ENCODE results near the gene LRG1.
A peak's percentile ranks its signal among the peaks of the same experiment; 100 is the strongest.
"Not testable (repeated sequence)": the region's sequence is repeated elsewhere in the genome, so short reads cannot be mapped to it uniquely, and the experiment has no call there.

LRG1 gene

GRCh38 chr19:4553092-4553695 is 13.4 kb upstream of the LRG1 start:
- no peak for DNase-seq (ENCODE audit: extremely low read depth in 1 of 2, low read depth in 1 of 2)

DNA sequence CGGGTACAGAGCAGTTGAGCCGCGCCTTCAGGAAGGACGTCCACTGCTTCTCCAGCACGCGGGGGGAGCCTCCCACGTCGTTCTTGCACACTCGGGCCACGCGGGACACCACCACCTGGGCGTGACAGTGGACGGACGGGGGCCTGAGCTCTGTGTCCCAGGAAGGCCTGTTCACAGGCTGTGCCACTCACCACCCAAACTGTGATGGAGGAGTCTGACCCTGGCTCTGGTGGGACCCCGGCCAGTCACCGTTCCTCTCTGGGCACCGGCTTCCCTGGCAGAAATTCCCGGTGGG is 12.6 kb upstream of the LRG1 start:
- no peak for DNase-seq (ENCODE audit: extremely low read depth in 1 of 2, low read depth in 1 of 2)

GRCh38 chr19:4550479-4551050 is 10.7 kb upstream of the LRG1 start:
- no peak for DNase-seq (ENCODE audit: extremely low read depth in 1 of 2, low read depth in 1 of 2)

DNA sequence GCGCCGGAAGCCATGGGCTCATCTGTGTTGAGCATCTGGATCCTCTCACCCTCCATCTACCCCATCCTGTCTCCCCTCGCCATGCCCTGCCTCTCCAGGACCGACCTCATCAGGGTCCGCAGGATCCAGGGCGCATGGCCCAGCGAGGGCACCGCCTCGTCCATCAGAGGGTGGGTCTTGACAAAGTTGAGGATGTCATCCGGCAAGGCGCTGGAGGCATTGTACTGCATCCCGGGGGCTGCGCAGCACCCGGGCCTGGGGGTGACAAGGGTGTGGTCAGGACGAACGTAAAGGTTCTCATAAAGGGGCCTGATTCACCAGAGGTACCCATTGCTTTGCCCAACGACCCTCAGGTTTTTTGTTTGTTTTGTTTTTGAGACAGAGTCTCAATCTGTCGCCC is 10.2 kb upstream of the LRG1 start:
- DNase-seq (ENCODE audit: extremely low read depth in 1 of 2, low read depth in 1 of 2) = no peak

DNA sequence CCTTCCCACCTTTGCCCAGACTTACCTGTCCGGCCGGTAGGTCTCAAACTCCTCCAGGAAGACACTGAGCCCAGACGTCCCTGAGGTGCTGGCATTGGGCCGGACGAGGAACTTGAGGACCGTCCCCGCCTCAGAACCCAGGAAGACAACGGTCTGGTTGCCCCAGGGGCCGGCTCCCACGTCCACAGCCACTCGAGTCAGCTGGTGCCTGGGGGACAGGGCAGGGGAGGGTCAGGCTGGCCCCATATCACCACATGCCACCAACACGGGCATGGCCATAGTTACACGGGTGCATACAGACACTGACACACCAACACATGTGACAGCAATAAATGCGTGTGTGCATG is 8.4 kb upstream of the LRG1 start:
- no peak for DNase-seq (ENCODE audit: extremely low read depth in 1 of 2, low read depth in 1 of 2)

DNA sequence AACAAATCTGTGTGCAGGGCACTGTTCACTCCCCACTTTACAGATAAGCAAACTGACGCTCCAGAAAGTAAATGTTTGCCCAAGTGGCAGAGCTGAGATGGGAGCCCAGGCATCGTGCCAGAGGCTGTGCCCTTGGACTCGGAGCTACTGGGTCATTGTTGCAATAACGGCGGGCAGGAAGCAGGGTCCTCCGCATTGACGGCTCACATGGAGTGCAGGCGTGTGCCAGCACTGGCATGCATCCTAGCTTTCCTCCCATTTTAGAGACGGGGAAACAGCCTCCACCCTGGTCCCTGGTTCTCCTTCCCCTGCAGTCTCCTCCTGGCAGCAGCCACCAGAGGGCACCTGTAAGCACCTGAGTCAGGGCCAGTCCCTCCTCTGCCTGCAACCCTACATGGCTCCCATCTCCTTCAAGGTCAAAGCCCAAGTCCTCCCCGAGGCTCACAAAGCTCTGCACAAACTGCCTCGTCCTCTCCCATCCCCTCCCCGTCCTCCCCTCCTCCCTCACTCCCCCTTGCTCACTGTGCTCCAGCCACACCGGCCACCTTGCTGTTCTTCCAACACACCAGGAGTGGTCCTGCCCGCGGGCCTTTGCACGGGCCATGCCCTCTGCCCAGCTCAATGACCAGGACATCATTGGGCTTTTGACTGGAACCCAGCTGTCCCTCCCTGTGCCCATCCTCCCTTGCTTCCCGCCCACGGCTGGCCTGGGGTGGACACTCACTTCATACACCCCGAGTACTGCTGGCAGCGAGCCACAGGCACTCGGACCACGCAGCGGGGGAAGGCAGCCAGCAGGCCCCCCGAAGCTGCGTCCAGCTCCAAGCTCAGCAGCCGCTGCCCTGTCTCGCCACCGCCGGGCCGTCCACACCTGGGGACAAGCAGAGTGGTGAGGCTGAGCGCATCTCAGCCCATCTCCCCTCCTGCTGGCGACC is 7.7 kb upstream of the LRG1 start:
- no peak for DNase-seq (ENCODE audit: extremely low read depth in 1 of 2, low read depth in 1 of 2)

- DNase-seq (ENCODE audit: extremely low read depth in 1 of 2, low read depth in 1 of 2) = no peak
Measured at GRCh38 chr19:4543842-4544647, 4.2 kb upstream of the LRG1 start.

DNA sequence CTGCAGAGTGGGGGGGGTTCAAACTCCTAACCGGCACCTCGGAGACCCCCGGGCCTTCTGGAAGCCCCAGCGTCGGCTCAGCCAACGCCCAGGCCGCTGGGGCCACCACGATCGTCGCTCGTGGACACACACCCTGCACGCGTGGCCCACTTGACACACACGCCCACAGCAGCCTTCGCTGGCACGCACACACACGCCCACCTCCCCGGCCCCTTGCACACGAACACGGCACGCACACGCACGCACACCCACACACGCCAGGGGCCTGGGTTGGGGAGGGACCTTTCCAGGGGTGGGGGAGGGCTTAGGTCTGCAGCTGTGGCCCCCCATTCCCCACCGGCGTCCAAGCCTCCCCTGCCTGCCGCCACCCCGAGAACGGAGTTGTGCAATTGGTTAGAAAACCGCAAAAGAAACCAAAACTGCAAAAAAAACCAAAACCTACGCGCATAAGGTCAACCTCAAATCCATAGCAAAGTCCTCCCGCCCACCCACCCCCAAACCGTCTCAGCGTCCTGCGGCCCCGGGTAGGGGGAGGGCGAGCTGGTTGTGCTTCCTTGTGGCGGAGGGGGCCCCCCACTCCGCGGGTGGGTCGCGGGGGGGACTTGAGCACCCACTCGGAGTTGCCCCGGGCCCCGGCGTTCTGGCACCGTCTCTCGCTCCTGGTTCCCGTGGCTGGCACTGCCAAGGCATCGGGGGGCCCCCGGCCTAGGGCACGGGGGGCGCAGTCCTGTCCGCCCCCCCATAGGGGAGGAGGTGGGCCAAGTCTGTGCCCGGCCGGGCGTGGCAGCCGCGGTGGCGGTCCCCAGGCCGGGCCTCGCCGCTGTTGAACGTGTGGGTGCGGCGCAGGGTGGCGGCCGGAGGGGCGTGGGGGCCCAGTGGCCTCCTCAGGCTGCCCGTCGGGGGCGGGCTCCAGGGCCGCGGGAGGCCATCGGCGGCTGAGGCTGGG is 3.3 kb upstream of the LRG1 start:
- DNase-seq (ENCODE audit: extremely low read depth in 1 of 2, low read depth in 1 of 2) = no peak

DNA sequence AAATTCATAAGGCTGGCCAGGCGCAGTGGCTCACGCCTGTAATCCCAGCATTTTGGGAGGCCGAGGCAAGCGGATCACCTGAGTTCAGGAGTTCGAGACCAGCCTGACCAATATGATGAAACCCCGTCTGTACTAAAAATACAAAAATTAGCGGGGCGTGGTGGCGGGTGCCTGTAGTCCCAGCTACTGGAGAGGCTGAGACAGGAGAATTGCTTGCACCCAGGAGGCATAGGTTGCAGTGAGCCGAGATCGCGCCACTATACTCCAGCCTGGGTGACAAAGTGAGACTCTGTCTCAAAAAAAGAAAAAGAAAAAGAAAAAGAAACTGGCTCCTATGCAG is 1.9 kb upstream of the LRG1 start:
- DNase-seq (ENCODE audit: extremely low read depth in 1 of 2, low read depth in 1 of 2) = not testable (repeated sequence)

GRCh38 chr19:4541114-4541805 is 1.4 kb upstream of the LRG1 start:
- DNase-seq (ENCODE audit: extremely low read depth in 1 of 2, low read depth in 1 of 2) = no peak

DNA sequence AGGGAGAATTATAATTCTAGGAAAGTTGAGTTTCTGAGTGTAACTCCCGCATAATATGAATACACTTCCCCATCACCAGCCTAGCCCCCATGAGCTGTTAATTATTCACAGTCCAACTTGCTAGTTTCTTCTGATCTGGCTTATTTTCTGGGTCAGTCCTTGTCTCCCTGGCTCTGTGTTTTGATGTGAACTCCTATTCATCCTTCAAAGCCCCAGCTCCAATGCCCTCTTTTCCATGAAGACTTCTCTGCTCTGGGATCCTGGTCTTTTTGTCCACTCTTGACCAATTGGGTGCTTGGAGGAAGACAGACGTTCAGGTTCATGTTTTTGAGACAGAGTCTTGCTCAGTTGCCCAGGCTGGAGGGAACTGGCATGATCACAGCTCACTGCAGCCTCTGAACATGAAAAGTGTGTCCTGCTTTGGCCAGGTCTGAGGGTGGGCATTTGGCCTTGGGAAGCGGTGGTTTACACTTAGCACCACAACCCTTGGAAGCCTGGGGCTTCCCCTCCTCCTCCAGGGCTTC is 605 bp downstream of the LRG1 start:
- no peak for DNase-seq (ENCODE audit: extremely low read depth in 1 of 2, low read depth in 1 of 2)

DNA sequence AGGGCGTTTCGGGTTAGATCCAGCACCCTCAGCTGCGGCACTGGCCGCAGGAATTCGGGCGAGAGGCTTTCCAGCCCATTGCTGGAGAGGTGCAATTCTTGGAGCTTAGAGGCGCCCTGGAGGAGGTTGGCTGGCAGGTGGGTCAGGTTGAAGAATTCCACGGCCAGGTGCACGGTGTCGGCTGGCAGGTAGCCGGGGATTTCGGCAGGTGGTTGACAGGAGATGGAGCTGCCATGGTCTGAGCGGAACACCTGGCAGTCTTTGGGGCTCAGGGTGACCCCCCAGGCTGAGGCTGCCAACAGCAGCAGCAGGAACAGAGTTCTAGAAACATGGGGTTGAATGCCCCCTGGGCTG is 1.3 kb downstream of the LRG1 start:
- no peak for DNase-seq (ENCODE audit: extremely low read depth in 1 of 2, low read depth in 1 of 2)

- no peak for DNase-seq (ENCODE audit: extremely low read depth in 1 of 2, low read depth in 1 of 2)
Measured at GRCh38 chr19:4537953-4538600, 1.8 kb downstream of the LRG1 start.

- no peak for DNase-seq (ENCODE audit: extremely low read depth in 1 of 2, low read depth in 1 of 2)
Measured at GRCh38 chr19:4536798-4537197, 3.0 kb downstream of the LRG1 start.

DNA sequence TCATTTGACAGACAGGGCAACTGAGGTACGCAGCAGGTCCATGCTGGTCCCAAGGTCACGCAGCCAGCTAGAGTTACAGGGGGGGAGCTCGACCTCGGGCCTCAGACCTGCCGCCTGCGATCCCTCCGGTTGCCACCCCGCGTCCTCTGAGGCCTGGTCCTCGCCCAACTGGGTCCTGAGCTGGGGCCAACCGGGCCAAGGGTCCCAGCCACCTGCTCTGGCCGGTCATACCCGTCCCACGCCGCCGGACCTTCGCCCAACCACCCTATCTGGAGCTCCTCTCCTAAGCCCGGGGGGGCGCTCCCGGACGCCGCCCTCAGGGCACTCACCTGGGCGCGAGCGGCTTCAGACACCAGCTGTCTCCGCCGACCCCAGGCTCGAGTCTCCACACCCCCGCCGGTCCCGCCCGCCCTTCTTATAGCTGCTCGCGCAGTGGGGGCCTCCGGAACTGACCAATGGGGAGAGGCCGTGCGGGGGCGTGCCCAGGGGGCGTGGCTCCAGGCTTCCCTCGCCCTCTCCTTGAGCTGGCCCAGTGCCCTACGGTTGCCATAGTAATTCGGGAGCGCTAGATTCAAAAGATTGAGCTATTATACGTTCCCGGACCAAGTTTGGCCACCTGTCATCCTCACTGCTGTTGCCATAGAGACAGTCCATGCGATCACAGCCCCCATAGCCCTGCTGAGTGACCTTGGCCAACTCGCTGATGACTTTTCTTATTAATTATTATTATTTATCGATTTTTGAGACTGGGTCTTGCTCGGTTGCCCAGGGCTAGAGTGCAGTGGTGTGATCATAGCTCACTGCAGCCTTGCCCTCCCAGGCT is 4.8 kb downstream of the LRG1 start, which contains the start of gene PLIN5:
Gene PLIN5 (minus strand): TSS at position 389 of the 823 bp plus-strand sequence. CDS start 1,150 bp downstream, outside the sequence.
- DNase-seq (ENCODE audit: extremely low read depth in 1 of 2, low read depth in 1 of 2) = peak in 1 of 2 donors; percentile 19

DNA sequence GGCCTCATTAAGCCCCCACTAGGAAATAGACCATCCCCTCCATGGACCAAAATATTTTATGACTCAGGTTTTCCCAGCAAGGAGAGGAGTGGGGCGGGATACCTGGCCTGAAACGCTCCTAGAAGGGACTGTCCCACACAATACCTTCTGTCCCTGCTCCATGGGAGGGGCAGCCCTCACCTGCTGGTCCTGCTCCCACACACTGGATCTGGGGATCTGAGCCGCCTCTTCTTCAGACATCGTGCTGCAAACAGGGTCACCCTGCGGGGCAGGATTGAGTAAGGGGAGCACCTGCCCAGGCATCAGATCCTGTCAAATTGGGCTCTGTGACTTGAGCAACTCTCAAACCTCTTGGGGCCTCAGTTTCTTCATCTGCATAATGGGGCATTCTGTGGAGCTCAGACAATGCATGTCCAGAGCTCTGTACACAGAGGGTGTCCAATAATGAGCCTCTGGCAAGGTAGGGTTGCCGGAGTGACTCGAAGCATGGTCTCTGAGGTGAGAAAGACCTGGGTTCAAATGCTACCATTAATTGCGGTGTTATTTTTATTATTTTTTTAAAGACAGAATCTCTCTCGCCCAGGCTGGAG is 5.9 kb downstream of the LRG1 start:
- no peak for DNase-seq (ENCODE audit: extremely low read depth in 1 of 2, low read depth in 1 of 2)

- DNase-seq (ENCODE audit: extremely low read depth in 1 of 2, low read depth in 1 of 2) = no peak
Measured at GRCh38 chr19:4533334-4533733, 6.5 kb downstream of the LRG1 start.
